Upper lobe of right lung (tissue), 1 donor: ENCODE data around the gene AKR7A2. TPM values are rescaled to one million over a fixed set of nuclear protein-coding genes. Genes with fewer than 3 reads are reported as not detected.
A peak's percentile ranks its signal among the peaks of the same experiment; 100 is the strongest.

Source experiments
- ATAC-seq: fragments of 200-7000 bp; cut with Tn5 transposase; one replicate; pipeline ENCODE4 v1.9.1; 2020; ENCODE audit warnings: mild to moderate bottlenecking, moderate library complexity
- DNase-seq: peaks from one replicate; pipeline ENCODE4 v3.0.0-alpha.2; 2020
- H3K27ac ChIP-seq: fragments of 200-600 bp; one replicate; pipeline ENCODE4 v1.8.0; 2022
- H3K27me3 ChIP-seq: fragments of 200-600 bp; one replicate; pipeline ENCODE4 v1.8.0; 2022; ENCODE audit warnings: mild to moderate bottlenecking
- H3K36me3 ChIP-seq: fragments of 200-600 bp; one replicate; pipeline ENCODE4 v1.8.0; 2022
- H3K4me1 ChIP-seq: fragments of 200-600 bp; one replicate; pipeline ENCODE4 v1.8.0; 2022
- H3K4me3 ChIP-seq: fragments of 200-600 bp; one replicate; pipeline ENCODE4 v1.8.0; 2022; ENCODE audit warnings: mild to moderate bottlenecking
- H3K9me3 ChIP-seq: fragments of 200-600 bp; one replicate; pipeline ENCODE4 v1.8.0; 2022
- intact Hi-C: fragments of 100-400 bp; cut with DNase I; formaldehyde crosslinking; loops from one replicate; pipeline ENCODE4 v1.11.0; 2022
- total RNA-seq: library from RNA; stranded (reverse); fragmentation: NEBNext Ultra II Directional; extraction: Animal tissue kit (Norgen Biotek cat#: 25700); gene quantifications from one replicate; pipeline ENCODE4 v1.2.1, GENCODE V29; 2021
- TF ChIP-seq, protein P1 (sequence below): fragments of 200-600 bp; IDR thresholded peaks from one replicate; pipeline ENCODE4 v1.8.0; 2022; ENCODE audit warnings: antibody characterized with exemption
- donor health status: DM: no; HTN: yes; CAD: no; lungs with severe emphysema.

Gene AKR7A2
- total RNA-seq, 1 donor from 2014 or later = 39.1 TPM

DNA sequence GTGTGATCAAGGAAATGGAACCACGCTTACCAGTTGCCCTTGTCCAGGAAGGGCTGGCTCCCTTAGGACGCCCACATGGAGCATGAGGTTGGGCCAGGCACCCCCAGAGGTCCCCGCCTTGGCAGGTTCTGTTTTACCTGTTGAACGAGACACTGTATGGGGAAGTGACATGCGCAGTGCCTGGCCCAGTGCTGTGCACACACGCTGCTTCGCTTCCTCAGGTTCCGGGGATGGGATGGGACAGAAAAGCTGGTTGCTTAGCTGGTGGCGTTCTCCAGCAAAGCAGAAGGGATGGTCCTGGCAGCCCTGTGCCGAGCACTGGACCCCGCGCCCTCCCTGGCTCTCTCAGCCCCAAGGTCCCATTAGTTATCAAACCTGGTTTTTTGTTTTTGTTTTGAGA is 20.9 kb upstream of the AKR7A2 start:
- Histone ChIP-seq H3K4me3 (no peak overlapping the region), H3K4me1 (no peaks in the 10 kb centered on the region), H3K9me3 (no peaks in the 10 kb centered on the region), H3K27ac (no peak overlapping the region), H3K36me3 (peaks cover 16% of the 10 kb centered on the region), H3K27me3 (no peaks in the 10 kb centered on the region)
- intact Hi-C loops = no loop called here
- TF ChIP-seq, protein P1, sequence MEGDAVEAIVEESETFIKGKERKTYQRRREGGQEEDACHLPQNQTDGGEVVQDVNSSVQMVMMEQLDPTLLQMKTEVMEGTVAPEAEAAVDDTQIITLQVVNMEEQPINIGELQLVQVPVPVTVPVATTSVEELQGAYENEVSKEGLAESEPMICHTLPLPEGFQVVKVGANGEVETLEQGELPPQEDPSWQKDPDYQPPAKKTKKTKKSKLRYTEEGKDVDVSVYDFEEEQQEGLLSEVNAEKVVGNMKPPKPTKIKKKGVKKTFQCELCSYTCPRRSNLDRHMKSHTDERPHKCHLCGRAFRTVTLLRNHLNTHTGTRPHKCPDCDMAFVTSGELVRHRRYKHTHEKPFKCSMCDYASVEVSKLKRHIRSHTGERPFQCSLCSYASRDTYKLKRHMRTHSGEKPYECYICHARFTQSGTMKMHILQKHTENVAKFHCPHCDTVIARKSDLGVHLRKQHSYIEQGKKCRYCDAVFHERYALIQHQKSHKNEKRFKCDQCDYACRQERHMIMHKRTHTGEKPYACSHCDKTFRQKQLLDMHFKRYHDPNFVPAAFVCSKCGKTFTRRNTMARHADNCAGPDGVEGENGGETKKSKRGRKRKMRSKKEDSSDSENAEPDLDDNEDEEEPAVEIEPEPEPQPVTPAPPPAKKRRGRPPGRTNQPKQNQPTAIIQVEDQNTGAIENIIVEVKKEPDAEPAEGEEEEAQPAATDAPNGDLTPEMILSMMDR = no peak
- ATAC-seq (no peak), DNase-seq (no peak)

- Histone ChIP-seq H3K36me3 (peaks cover 23% of the 10 kb centered on the region), H3K27ac (no peak overlapping the region), H3K4me3 (no peak overlapping the region), H3K9me3 (no peaks in the 10 kb centered on the region), H3K27me3 (no peaks in the 10 kb centered on the region), H3K4me1 (no peaks in the 10 kb centered on the region)
- TF ChIP-seq, protein P1 = no peak
- DNase-seq = no peak
- ATAC-seq = peak; percentile 6
- intact Hi-C loops = no loop called here
These were observed 19.4 kb upstream of the AKR7A2 start for GRCh38 chr1:19331262-19331878.

GRCh38 chr1:19330449-19331135 is 18.6 kb upstream of the AKR7A2 start:
- H3K27ac ChIP-seq = no peak overlapping the region
- TF ChIP-seq, protein P1 = no peak
- ATAC-seq = no peak
- H3K27me3 ChIP-seq = no peaks in the 10 kb centered on the region
- DNase-seq = no peak
- H3K4me1 ChIP-seq = no peaks in the 10 kb centered on the region
- intact Hi-C loops = no loop called here
- peaks cover 31% of the 10 kb centered on the region for H3K36me3 ChIP-seq
- H3K4me3 ChIP-seq = no peak overlapping the region
- no peaks in the 10 kb centered on the region for H3K9me3 ChIP-seq

- Histone ChIP-seq H3K9me3 (no peaks in the 10 kb centered on the region), H3K4me1 (no peaks in the 10 kb centered on the region), H3K27me3 (no peaks in the 10 kb centered on the region), H3K36me3 (peaks cover 40% of the 10 kb centered on the region), H3K27ac (no peak overlapping the region), H3K4me3 (no peak overlapping the region)
- no peak for ATAC-seq
- intact Hi-C loops = no loop called here
- no peak for DNase-seq
- TF ChIP-seq, protein P1 = no peak
These were observed 17.7 kb upstream of the AKR7A2 start for GRCh38 chr1:19329611-19330010.

DNA sequence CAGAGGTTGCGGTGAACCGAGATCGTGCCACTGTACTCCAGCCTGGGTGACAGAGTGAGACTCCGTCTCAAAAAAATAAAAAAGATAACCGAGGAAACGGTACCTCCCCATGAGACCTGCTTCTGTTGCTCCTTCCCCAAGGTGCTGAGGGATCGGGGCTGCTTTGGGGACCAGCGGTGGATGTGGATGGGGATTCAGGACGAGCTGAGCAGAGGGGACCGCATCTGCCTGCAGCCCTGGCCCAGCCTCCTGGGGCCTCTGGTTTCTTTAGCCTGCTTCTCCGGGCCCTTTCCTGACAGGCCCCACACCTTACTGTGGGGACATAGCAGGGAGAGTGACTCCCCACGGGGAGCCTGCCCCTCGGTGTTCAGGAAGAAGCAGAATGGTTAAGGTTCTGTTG is 17.2 kb upstream of the AKR7A2 start:
- intact Hi-C loops = no loop called here
- DNase-seq (no peak), ATAC-seq (no peak)
- Histone ChIP-seq H3K27ac (no peak overlapping the region), H3K4me1 (no peaks in the 10 kb centered on the region), H3K36me3 (peaks cover 44% of the 10 kb centered on the region), H3K9me3 (no peaks in the 10 kb centered on the region), H3K4me3 (no peak overlapping the region), H3K27me3 (no peaks in the 10 kb centered on the region)
- TF ChIP-seq, protein P1 = no peak
